DOHH2 (cell line): ENCODE results near the gene NFAT5.

Experiments used
- H3F3A ChIP-seq: fragments of 200-600 bp; sonication (generic), shearing (Covaris generic); 2 replicates; pipeline ENCODE4 v1.6.0; 2016; ENCODE audit warnings: antibody characterized with exemption, mild to moderate bottlenecking; ENCODE audit not compliant: control insufficient read depth, insufficient read depth
- H3K27ac ChIP-seq: fragments of 200-600 bp; sonication (generic); 2 replicates; pipeline ENCODE4 v1.5.1; 2014; ENCODE audit warnings: low read depth, mild to moderate bottlenecking, low read length, moderate library complexity
- H3K27me3 ChIP-seq: fragments of 200-600 bp; sonication (generic); 2 replicates; pipeline ENCODE4 v1.6.1; 2014; ENCODE audit warnings: mild to moderate bottlenecking, low read length, mixed read lengths; ENCODE audit not compliant: control insufficient read depth
- H3K36me3 ChIP-seq: fragments of 200-600 bp; sonication (generic); 2 replicates; pipeline ENCODE4 v1.6.1; 2014; ENCODE audit warnings: mild to moderate bottlenecking, low read length, moderate library complexity, mixed read lengths; ENCODE audit not compliant: control insufficient read depth
- H3K4me1 ChIP-seq: fragments of 200-600 bp; sonication (generic); 2 replicates; pipeline ENCODE4 v1.6.1; 2014; ENCODE audit warnings: mild to moderate bottlenecking, low read length, mixed read lengths; ENCODE audit not compliant: control insufficient read depth
- H3K4me2 ChIP-seq: fragments of 200-600 bp; sonication (generic); 2 replicates; pipeline ENCODE4 v1.6.0; 2014; ENCODE audit warnings: mild to moderate bottlenecking, low read length, moderate library complexity
- H3K4me3 ChIP-seq: fragments of 200-600 bp; sonication (generic); 2 replicates; pipeline ENCODE4 v1.5.1; 2014; ENCODE audit warnings: mild to moderate bottlenecking, low read length, mixed read lengths
- H3K79me2 ChIP-seq: fragments of 200-600 bp; sonication (generic); 2 replicates; pipeline ENCODE4 v1.6.1; 2014; ENCODE audit warnings: mild to moderate bottlenecking, low read length, mixed read lengths; ENCODE audit not compliant: control insufficient read depth
- H3K9me2 ChIP-seq: fragments of 200-600 bp; sonication (generic); replicated peaks from 2 replicates; pipeline ENCODE4 v1.6.1; 2014; ENCODE audit warnings: mild to moderate bottlenecking, low read length, mixed read lengths; ENCODE audit not compliant: control insufficient read depth
- H3K9me3 ChIP-seq: fragments of 200-600 bp; sonication (generic); 2 replicates; pipeline ENCODE4 v1.6.1; 2014; ENCODE audit warnings: antibody characterized with exemption, low read length, mixed read lengths; ENCODE audit not compliant: control insufficient read depth, insufficient read depth
- H4K20me1 ChIP-seq: fragments of 200-600 bp; sonication (generic); 2 replicates; pipeline ENCODE4 v1.6.0; 2014; ENCODE audit warnings: low read depth, mild to moderate bottlenecking, antibody characterized with exemption, low read length, moderate library complexity; ENCODE audit not compliant: control insufficient read depth, insufficient read depth
- CTCF ChIP-seq: fragments of 200-600 bp; sonication (generic); IDR thresholded peaks from one replicate; pipeline ENCODE4 v1.5.1; 2014; ENCODE audit warnings: antibody characterized with exemption, mild to moderate bottlenecking, low read depth, low read length; ENCODE audit not compliant: poor library complexity, severe bottlenecking
- EZH2phosphoT487 ChIP-seq: fragments of 200-600 bp; sonication (generic); IDR thresholded peaks from 2 replicates; pipeline ENCODE4 v1.6.1; 2017; ENCODE audit warnings: borderline replicate concordance, mild to moderate bottlenecking, antibody characterized with exemption, low read length, moderate library complexity, mixed read lengths

Gene NFAT5

DNA sequence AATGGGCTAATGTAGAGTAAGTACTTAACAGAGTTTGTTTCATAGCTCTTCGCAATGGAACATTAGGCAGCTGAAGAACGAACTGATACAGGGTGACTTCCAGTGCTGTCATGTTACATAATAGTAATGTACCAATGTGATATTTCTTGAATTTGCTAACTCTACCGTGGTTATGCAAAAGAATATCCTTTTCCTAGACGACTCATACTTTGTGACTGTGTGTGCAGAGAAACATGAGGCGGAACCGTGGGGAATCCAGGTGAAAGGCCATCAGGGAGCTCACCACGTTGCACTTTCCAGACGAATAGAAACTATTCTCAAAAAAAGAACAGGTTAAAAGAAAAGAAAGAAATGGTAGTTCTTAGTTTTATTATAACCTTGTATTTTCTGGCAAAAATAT lies 175.8 kb downstream of the NFAT5 start:
- Histone ChIP-seq H3K9me3 (no peaks in the 10 kb centered on the region), H3F3A (no peaks in the 10 kb centered on the region), H3K9me2 (no peaks in the 10 kb centered on the region), H3K4me2 (no peak overlapping the region), H3K79me2 (peaks cover 11% of the 10 kb centered on the region; the same call in 1 of the 2 replicates), H3K27ac (no peak overlapping the region), H3K4me3 (no peak overlapping the region), H3K36me3 (peaks cover 67% of the 10 kb centered on the region), H4K20me1 (no peaks in the 10 kb centered on the region), H3K4me1 (no peaks in the 10 kb centered on the region), H3K27me3 (no peaks in the 10 kb centered on the region)
- no peak for TF ChIP-seq EZH2phosphoT487
- TF ChIP-seq CTCF: no peak

DNA sequence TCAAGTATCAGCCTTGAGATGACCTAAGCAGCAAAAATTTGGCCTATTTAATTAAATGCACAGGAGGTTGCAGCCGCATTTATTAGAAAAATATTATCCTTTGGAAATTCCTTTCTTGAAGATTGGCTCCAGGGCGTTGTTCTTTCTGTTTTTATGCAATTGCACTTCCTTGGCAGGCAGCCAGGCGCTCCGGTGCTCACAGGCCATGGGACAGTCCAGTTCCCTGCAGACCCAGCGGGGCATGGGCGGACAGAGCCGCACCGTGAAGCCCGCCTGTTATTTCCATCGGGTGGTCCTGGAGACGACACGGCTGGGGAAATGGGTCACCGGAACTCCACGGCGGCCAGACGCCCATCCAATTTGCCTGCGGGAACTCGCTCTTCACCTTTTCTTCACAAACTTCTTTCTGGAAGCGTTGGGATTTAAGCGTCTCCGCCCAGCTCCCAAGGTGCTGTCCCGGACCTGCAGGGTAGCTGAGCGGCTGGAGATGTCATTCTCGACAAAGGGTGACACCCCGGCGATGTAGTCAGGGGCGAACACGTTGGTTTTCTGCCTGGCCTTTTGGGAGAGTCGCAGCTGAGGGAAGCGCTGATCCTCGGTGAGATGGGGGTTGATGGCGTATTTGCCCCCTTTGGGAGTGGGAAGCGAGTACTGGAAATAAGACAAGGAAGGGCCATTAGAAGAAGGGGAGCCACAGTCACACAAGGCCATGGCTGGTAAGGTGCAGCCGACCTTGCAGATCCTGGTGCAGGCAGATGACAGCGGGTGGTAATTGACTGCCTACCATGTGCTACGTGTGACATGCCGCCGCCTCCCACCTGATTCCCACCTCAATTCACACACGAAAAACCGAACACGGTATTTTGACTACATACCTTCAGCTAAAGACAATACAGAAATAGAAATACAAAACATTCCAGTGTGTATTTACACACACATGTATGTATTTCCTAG lies 176.5 kb downstream of the NFAT5 start:
- Histone ChIP-seq H3K9me3 (no peaks in the 10 kb centered on the region), H3K79me2 (peaks cover 11% of the 10 kb centered on the region; the same call in 1 of the 2 replicates), H3K36me3 (peaks cover 72% of the 10 kb centered on the region), H3K4me3 (no peak overlapping the region), H3K4me2 (no peak overlapping the region), H3F3A (no peaks in the 10 kb centered on the region), H4K20me1 (no peaks in the 10 kb centered on the region), H3K27me3 (no peaks in the 10 kb centered on the region), H3K9me2 (no peaks in the 10 kb centered on the region), H3K27ac (no peak overlapping the region), H3K4me1 (no peaks in the 10 kb centered on the region)
- TF ChIP-seq CTCF (no peak), EZH2phosphoT487 (no peak)

DNA sequence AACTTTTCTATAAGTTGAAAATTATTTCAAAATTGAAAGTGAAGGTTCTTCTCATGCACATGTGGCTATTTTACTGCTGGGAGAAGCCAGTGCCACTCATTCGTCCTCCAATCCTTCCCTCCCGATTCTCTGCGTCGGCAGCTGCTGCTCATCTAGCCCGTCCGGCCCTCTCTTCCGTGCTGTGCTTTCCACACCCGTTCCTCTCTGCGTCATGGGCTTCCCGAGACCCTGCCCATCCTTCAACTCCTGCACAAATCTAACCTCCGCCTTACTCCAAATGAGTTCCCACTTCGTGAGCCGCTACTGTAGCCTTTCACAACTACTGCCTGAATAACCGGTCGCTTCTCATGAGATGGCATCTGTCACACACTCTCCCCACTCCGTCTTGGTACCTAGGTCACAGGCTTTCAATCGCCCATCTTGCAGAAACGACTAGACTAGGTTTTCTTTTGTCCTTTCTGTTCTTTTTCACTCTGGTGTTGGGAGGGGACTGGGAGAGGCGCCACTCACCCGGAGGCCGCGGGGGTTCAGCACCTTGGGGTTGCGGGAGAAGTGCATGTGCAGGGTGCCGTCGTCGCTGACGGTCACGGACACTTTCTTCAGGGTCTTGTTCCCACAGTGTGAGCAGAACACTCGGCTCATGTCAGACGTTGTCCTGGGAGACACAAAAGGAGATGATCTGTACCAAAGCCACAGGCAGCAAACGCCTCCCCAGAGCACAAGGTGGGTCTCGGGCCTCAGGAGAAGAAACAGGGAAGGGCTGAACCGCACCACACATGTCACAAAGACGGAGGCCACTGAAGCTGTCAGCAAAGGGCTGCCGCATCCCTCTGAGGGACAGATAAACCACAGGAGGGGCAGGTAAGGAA lies 178.8 kb downstream of the NFAT5 start:
- Histone ChIP-seq H3K4me3 (no peak overlapping the region), H3K9me3 (no peaks in the 10 kb centered on the region), H3F3A (no peaks in the 10 kb centered on the region), H3K4me1 (no peaks in the 10 kb centered on the region), H3K27me3 (no peaks in the 10 kb centered on the region), H3K9me2 (no peaks in the 10 kb centered on the region), H3K27ac (no peak overlapping the region), H3K79me2 (peaks cover 22% of the 10 kb centered on the region), H4K20me1 (no peaks in the 10 kb centered on the region), H3K4me2 (no peak overlapping the region), H3K36me3 (peaks cover 92% of the 10 kb centered on the region)
- no peak for TF ChIP-seq CTCF
- no peak for TF ChIP-seq EZH2phosphoT487
